Smooth muscle cell (in vitro differentiated cells): Measurements from ENCODE around the gene LDLRAP1. TPM values are rescaled to one million over a fixed set of nuclear protein-coding genes. Genes with fewer than 3 reads are reported as not detected.

Source experiments
- DNase-seq: peaks from one replicate; lab custom pipeline; 2025; ENCODE audit not compliant: unreplicated experiment; lab: John Stamatoyannopoulos, UW
- H2AFZ ChIP-seq: fragments of 200-600 bp; sonication (generic); 2 replicates; pipeline ENCODE4 v1.6.0; 2016; ENCODE audit warnings: antibody characterized with exemption, low read depth, mild to moderate bottlenecking
- H3F3A ChIP-seq: fragments of 200-600 bp; sonication (generic); 2 replicates; pipeline ENCODE4 v1.6.0; 2017; ENCODE audit warnings: antibody characterized with exemption, low read depth
- H3K27ac ChIP-seq: fragments of 200-600 bp; sonication (generic); 2 replicates; pipeline ENCODE4 v1.5.1; 2016; ENCODE audit warnings: low read depth, mild to moderate bottlenecking
- H3K27me3 ChIP-seq: fragments of 200-600 bp; sonication (generic); 2 replicates; pipeline ENCODE4 v1.6.1; 2016; ENCODE audit warnings: low read depth, mild to moderate bottlenecking
- H3K36me3 ChIP-seq: fragments of 200-600 bp; sonication (generic); 2 replicates; pipeline ENCODE4 v1.5.1; 2016; ENCODE audit warnings: low read depth
- H3K4me1 ChIP-seq: fragments of 200-600 bp; sonication (generic); 2 replicates; pipeline ENCODE4 v1.5.1; 2016; ENCODE audit warnings: low read depth
- H3K4me2 ChIP-seq: fragments of 200-600 bp; sonication (generic); 2 replicates; pipeline ENCODE4 v1.6.0; 2016; ENCODE audit warnings: mild to moderate bottlenecking
- H3K4me3 ChIP-seq: fragments of 200-600 bp; sonication (generic); 2 replicates; pipeline ENCODE4 v1.5.1; 2016; ENCODE audit warnings: mild to moderate bottlenecking
- H3K79me2 ChIP-seq: fragments of 200-600 bp; sonication (generic); 2 replicates; pipeline ENCODE4 v1.6.0; 2016; ENCODE audit warnings: low read depth, mild to moderate bottlenecking
- H3K9ac ChIP-seq: fragments of 200-600 bp; sonication (generic); 2 replicates; pipeline ENCODE4 v1.6.0; 2016; ENCODE audit warnings: low read depth
- H3K9me3 ChIP-seq: fragments of 200-600 bp; sonication (generic); replicated peaks from 2 replicates; pipeline ENCODE4 v1.5.1; 2016; ENCODE audit warnings: low read depth
- H4K20me1 ChIP-seq: fragments of 200-600 bp; sonication (generic); 2 replicates; pipeline ENCODE4 v1.6.0; 2016; ENCODE audit warnings: low read depth
- CTCF ChIP-seq: fragments of 200-600 bp; sonication (generic); IDR thresholded peaks from 2 replicates; pipeline ENCODE4 v1.5.1; 2017; ENCODE audit warnings: borderline replicate concordance, mild to moderate bottlenecking, antibody characterized with exemption; ENCODE audit not compliant: insufficient read depth, poor library complexity, severe bottlenecking
- WGBS: methylation state at CpG from one replicate; pipeline ENCODE4 v1.1.7; 2016; ENCODE audit warnings: low lambda C conversion rate; 5-methylcytosine and 5-hydroxymethylcytosine counted together
- polyA plus RNA-seq: library from polyadenylated mRNA; unstranded; fragments of >200 nt; fragmentation: Nextera tagmentation; extraction: Ambion mirVana; gene quantifications from 2 replicates; pipeline ENCODE4 v1.2.1, GENCODE V29; 2016
- total RNA-seq: library from RNA; depleted of rRNA; stranded (reverse); fragments of >200 nt; gene quantifications from 2 replicates; pipeline ENCODE4 v1.2.3, GENCODE V29; 2014

Gene LDLRAP1
- total and polyA plus RNA-seq, 2 experiments from 2014 or later, result 19.5 to 39.0 TPM

- Histone ChIP-seq H3K79me2 (no peaks in the 10 kb centered on the region), H2AFZ (no peak overlapping the region), H3K4me3 (no peak overlapping the region), H3F3A (no peaks in the 10 kb centered on the region), H3K27ac (no peak overlapping the region), H3K4me1 (no peaks in the 10 kb centered on the region), H3K9me3 (no peaks in the 10 kb centered on the region), H3K27me3 (no peaks in the 10 kb centered on the region), H3K9ac (no peak overlapping the region), H3K36me3 (no peaks in the 10 kb centered on the region), H4K20me1 (no peaks in the 10 kb centered on the region), H3K4me2 (no peak overlapping the region)
- 98% methylated on average over 4 of the region's 4 CpGs for WGBS
- no peak for TF ChIP-seq CTCF
- no peak for DNase-seq
Observed at GRCh38 chr1:25513666-25514065, 29.7 kb upstream of the LDLRAP1 start.

- no peak for TF ChIP-seq CTCF
- WGBS, result 91% methylated on average over 6 of the region's 6 CpGs
Observed at GRCh38 chr1:25515033-25515432, 28.4 kb upstream of the LDLRAP1 start.

GRCh38 chr1:25516686-25517085 is 26.7 kb upstream of the LDLRAP1 start:
- Histone ChIP-seq H3K4me2 (no peak overlapping the region), H3F3A (no peaks in the 10 kb centered on the region), H3K79me2 (no peaks in the 10 kb centered on the region), H4K20me1 (no peaks in the 10 kb centered on the region), H3K9ac (no peak overlapping the region), H2AFZ (no peak overlapping the region), H3K36me3 (no peaks in the 10 kb centered on the region), H3K4me3 (no peak overlapping the region), H3K27me3 (no peaks in the 10 kb centered on the region), H3K27ac (no peak overlapping the region), H3K9me3 (no peaks in the 10 kb centered on the region), H3K4me1 (no peaks in the 10 kb centered on the region)
- no peak for DNase-seq
- WGBS, result 90% methylated on average over 3 of the region's 3 CpGs
- no peak for TF ChIP-seq CTCF

More at GRCh38 chr1:25515033-25515432, 28.4 kb upstream of the LDLRAP1 start:
- H3K4me3 ChIP-seq, result no peak overlapping the region
- no peaks in the 10 kb centered on the region for H3K9me3 ChIP-seq
- no peak overlapping the region for H2AFZ ChIP-seq
- H3K4me2 ChIP-seq, result no peak overlapping the region
- no peaks in the 10 kb centered on the region for H3K36me3 ChIP-seq
- H3K79me2 ChIP-seq, result no peaks in the 10 kb centered on the region
- H3K4me1 ChIP-seq, result no peaks in the 10 kb centered on the region
- no peak overlapping the region for H3K27ac ChIP-seq
- no peaks in the 10 kb centered on the region for H3F3A ChIP-seq
- H4K20me1 ChIP-seq, result no peaks in the 10 kb centered on the region
- no peak overlapping the region for H3K9ac ChIP-seq
- DNase-seq, result no peak
- H3K27me3 ChIP-seq, result no peaks in the 10 kb centered on the region
